HUDEP-2 (cell line): ENCODE data around the gene FGD3.

Source experiments
- DNase-seq, 76 experiments: peaks; one replicate each; lab custom pipeline; 2025; ENCODE audit not compliant: unreplicated experiment in 76 of 76; lab: John Stamatoyannopoulos, UW

FGD3 gene

DNA sequence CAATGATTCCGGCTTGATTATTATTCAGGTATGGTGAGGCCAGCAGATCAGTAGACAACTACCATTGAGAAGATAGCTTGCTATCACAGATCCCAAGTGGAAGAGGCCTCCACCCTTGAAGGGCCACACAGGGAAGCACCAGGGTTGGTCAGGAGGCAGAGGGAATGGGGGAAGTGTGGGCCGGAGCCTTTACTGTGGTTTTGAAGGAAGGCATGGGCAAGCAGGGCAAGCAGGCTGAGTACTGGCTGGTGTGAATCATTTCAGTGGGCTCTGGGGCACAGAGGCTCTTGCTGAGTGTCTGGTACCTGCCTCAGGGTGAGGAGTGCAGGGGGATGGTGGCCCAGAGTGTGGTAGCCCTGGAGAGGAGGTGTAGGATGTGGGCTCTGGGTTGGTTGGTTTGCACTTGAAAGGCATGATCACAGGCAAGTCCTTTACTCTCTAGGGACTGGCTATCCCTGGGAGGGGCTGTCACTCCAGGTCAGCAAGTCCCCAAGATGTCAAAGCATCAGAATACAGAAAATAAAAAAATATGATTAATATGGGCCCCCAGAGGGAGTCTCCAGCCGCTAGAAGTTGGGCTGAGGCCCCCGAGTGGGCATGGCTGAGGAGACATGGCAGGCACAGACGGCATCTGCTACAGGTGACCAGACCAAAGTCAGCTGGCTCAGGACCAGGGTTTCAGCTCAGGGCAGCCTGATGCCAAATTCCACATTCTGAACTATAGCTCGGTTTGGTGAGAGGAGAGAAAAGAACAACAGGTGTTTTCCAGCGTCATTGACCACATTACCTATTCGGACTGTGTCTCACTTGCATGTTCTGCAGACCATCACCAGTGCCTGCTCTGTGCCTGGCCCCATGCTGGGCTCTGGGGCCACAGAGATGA, 101.5 kb downstream of the FGD3 start:
- no peak for DNase-seq

DNA sequence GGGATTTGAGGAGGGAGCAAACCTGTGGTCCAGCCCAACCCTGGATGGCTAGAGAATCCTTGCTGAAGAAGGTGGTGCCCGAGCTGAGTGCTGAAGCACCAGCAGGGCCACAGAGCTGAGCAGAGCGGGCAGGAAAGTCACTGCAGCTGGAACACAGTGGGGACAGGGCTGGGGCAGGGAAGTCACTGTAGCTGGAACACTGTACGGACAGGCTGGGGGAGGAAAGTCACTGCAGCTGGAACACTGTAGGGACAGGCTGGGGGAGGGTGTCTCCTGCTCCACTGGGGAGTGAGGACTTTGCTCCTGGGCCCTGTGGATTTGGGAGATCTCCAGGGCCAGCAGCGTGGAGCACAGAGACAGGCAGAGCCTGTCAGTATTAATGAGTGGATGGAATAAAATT, 102.2 kb downstream of the FGD3 start:
- DNase-seq, result no peak

DNA sequence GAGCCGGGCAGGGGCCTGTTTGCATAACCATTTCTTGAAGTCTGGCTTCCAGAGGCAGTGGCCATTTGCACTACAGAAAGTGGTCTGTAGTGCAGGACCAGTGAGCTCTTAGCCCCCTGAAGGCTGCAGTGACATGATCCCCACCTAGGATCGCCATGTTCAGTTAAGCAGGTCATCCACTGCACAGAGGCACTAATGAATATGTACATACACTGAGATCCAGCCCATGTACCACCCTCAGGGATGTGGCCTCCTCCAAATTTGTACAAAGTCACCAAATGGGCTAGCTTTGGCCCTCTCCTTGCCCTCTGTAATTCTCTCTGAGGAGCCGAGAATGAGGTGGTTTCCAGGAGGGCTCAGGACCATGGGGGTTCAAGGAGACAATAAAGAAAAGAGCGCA, 102.9 kb downstream of the FGD3 start:
- no peak for DNase-seq

DNA sequence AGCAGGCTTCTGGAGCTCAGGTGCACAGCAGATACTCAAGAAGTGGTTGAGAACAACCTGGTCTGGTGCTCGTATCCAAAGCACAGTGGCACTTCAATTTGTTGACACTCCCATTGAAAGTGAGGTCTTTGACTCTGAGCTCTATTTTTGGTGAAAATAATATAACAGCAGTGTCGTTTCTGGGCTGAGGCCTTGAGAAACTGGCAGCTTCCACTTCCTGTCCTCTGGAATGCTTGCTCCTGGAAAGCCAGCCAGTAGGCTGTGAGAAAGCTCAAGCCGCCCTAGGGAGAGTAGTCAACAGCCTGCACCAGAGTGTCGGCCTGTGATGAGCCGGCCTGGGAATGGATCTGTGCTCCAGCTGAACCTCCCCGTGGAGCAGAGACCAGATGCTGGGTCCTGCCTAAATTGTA, 104.4 kb downstream of the FGD3 start:
- no peak for DNase-seq

DNA sequence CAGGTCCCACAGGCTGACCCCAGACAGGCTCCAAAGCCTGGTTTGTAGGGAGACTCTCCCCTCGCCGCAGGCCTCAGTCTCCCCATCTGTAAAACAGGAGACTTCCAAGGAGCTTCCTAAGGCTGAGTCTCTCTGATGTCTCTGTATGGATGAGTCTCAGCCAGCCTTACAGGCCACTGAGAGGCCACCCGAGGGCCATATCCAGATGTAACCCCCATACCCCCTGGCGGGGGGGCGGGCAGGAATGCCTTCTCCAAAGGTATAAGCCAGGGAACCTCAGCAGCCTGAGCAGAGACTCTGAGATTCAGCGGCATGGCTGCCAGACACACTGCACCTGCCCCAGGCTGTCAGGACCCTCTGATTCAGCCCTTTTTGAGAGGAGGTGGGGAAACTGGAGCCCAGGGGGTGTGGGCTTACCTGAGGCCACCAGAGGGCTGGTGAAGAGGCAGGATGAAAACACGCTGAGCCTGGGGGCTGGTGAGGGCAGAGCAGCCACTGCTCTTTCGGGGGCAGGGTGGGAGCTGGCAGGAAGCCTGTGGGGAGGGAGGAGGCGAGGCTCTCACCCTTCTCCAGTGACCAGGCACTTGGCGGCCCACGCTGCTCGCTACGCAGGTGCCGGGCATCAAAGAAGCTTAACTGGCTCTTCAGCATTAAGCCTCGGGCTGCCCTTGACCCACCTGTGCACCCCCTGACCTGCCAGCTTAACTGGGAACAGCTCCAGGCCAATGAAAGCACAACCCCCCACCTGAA, 105.6 kb downstream of the FGD3 start:
- no peak for DNase-seq

DNA sequence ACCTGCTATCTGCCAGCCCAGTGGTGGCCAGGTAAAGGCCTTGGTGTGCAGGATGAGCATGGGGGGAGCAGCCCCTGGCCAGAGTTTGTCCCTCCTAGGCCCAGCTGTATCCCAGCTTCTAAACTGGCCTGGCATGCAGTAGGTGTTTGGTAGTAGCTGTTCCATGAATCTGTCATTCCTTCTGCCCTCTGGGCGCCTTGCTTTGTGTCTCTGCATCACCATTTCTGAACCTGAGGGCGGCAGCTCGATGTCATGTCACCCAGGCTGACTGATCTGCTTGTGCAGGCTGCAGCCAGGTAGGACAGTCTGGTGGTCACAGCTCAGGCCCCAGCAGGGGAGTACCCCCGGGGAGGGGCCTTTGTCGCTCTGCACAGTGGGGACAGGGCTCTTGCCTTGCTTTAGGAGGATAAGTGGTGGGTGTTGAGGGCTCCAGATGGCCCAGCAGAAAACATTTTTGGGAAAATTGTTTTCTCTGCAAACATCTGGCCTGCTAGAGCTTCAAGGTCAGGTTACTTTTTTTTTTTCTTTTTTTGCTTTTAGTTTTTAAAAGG, 106.5 kb downstream of the FGD3 start:
- no peak for DNase-seq

DNA sequence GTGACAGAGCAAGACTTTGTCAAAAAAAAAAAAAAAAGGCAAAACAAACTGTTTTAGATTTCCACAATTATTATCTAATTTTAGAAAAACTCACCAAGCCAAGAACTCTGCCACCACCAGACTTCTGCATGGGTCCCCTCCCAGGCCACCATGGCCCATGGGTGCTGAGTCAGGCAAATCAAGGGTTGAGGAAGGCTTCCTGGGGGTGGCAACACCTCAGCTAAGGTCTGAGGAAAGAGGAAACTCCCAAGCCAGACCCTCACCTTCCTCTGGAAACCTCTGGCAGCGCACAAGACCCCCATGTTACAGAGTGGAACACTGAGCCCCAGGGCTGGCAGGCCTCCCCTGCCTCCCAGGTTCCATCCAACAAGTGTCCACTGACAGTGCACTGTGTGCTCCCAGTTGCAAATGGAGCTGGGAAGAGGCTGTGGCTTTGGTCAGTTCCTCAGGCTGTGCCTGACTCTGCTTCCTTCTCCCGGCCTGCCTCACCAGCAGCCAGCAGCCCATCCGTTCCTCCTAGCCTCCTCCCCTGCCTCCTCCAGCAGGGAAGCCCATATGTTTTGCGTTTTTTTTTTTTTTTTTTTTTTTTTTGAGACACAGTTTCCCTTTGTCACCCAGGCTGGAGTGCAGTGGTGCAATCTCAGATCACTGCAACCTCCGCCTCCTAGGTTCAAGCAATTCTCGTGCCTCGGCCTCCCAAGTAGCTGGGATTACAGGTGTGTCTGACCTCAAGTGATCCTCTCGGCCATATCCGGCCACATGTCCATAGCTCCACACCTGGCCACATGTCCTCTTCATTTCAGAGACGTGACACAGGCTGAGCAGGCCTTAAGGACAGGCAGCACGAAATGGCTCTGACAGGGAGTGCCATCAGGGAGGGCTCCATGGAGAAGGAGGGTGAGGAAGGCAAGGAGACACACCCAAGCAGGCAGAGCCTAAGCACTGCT, 107.7 kb downstream of the FGD3 start:
- DNase-seq, result no peak

DNA sequence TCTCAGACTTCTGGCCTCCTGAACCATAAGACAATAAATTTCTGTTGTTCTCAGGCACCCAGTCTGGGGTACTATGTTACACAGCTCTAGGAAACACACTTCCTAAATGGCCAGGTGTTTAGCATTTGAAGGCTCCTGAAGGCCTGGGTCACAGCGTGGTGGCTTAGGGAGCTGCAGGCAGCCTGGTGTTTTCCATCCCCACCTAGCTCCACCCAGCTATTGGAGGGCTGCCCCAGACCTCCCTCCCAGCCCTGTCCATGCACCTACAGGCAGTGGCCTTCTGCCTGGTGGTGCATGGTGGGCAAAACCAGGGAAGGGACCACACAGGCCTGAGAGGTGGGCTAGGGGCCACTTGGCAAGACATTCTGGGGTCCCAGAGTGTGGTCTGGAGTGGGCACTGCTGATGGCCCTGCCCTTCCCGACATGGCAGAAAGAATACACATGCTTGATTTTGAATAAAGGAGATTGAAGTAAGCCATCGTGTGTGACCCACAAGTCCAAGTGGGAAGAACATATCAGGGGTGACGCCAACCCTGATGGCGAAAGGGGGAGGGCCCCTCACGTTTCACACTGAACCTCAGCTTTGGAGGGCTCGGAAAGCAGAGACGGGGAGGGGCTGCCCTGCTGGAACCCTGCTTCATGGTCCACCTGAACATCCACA, 109.8 kb downstream of the FGD3 start:
- no peak for DNase-seq

DNA sequence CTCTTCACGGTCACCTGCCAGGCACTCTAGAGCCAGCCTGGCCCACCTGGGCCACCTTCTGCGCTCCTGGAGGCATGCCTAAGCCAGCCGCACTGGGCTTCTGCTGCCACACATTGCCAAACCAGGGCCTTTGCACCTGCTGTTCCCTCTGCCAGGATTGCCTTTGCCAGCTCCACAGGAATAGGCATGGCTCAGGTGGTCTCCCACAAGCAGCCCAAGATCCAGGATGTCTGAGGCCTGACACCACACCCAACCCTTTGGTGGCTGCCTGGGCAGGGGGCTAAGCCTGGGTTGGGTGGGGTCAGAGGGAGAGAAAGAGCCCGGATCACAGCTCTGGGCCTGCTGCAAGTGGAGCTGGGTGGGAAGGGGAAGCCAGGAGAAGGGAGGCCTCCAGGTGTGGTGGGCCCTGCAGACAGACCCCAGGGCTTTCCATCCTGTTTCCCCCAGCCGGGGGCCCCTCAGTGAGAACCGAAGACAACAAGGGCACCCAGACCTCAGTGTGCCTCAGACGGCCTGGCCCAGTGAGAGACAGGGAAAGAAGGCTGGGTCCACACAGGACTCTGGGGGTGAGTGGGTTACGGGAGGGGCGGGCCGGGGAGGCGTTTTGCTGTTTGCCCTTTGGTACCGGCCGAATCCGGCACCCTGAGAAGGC, 110.5 kb downstream of the FGD3 start:
- no peak for DNase-seq

DNA sequence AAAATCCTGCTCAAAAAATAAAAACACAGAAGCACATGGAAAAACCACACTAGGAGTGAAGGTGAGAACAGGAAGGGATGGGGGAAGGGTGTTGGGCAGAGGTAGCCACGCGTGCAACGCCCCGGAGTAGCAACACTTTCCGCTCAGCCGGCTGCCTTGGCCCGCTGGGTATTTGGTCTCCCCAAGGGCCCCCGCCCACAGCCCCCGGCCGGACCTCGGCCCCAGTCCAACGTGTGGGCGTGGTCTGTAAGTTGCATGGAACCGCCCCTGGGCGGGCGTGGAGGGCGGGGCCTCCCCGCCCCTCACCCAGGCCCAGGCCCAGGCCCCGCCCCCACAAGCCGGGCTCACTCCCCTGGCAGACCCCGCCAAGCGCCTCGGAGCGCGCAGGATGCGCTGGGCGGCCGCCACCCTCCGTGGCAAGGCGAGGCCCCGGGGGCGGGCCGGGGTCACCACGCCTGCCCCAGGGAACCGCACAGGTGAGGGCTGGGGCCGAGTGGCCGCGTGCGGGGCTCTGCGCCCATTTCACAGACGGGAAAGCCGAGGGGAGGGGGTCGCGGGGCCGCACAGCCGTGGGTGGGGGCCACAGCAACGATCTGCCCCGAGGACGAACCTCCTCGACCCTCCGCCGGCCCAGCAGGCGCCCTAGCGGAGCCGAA, 111.2 kb downstream of the FGD3 start, which contains the start of gene SUSD3:
Gene SUSD3, plus strand, starts transcription at position 347 of the 656 bp plus-strand sequence. Its CDS starts 42 bp downstream, at position 389.
- DNase-seq, result peak in 5 of 76 experiments; percentile 4 to 14 (median 8)

DNA sequence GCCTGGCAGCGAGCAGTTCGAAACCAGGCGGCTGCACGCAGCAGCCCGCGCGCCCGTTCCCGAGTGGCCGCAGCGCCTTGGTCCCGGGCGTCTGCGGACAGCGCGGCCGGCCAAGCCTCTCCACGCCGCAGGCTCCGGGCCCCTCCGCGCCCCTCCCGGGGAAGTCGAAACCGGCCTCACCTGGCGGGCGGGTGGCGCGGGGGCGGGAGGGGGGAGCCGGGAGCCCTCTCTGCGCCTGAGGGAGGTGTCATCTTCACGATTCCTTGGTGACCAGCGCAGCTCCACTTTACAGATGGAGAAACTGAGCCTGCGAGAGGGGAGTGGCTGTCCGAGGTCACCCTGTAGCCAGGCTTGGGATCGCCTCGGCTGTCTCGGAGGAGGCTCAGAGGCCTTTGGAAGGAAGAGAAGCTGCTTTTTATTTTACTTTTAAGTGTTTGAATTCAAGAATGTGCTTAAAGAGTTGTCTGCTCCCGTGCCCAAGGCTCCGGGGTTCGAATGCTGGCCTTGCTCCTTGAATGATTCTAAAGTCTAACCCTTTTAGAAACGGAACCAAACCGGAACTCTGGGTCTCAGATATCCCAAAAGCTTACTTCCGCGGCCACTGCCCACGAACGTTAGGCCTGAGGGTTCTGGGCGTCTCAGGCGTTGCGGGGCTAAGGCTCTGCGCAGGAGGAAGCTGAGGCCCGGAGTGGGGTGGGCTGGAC, 111.8 kb downstream of the FGD3 start:
- no peak for DNase-seq

DNA sequence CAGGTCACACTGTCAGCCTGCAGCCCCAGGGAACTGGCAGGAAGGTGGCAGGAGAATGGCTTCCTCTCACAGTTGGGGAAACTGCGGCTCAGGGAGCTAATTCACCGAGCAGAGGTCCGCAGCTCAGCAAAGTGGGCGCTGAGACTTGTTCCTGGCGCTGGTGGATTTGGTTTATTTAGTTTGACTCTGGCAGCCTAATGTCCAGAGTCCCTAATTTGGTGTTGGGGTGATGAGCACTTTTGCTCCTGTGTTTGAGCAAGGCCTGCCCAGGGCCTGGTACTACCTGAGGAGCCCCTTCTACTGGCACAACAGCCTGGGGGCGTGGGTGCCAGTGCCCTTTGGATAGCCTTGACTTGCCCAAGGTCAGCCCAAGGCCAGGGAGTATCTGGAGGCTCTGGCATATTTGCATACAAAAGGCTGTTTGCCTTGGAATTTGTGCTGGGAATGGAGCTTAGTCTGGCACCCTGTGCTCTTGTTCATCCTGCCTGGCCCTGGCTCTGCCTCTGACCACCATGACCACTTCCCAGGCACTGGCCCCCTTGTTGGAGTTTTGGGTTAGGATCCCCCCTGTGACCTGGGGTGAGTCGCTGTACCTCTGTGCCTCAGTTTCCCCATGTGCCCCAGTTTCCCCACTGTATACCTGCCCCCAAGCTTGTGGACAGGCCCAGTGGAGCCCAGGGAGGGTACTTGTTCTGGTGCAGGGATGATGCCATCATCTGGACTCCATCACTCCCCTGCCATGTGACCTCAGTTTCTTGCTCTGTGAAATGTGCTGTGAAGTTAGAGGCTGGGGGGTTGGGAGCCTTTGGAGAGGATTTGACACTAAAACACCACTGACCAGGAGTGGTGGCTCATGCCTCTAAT, 112.6 kb downstream of the FGD3 start:
- DNase-seq, result no peak

DNA sequence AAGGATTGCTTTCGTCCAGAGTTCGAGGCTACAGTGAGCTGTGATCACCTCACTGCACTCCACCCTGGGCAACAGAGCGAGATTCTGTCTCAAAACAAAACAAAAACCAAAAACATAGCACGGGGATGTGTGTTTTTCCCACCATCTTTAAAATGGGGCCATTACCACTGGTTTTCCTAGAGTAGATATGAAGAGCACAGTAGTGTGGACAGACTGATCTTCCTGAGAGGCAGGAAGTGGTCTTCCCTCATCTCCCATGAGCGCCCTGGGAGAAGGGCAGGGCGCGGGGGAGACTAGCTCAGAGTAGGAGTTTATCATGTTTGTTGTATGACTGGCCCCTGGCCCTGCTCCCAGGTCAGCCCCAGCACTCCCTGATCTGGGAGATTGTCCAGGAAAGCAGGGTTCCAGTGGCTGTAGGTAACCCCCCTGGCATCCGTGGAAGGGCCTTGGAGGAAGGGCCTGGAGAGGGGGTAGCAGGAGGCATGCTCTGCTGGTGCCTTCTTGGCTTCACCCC, 113.5 kb downstream of the FGD3 start:
- no peak for DNase-seq

DNA sequence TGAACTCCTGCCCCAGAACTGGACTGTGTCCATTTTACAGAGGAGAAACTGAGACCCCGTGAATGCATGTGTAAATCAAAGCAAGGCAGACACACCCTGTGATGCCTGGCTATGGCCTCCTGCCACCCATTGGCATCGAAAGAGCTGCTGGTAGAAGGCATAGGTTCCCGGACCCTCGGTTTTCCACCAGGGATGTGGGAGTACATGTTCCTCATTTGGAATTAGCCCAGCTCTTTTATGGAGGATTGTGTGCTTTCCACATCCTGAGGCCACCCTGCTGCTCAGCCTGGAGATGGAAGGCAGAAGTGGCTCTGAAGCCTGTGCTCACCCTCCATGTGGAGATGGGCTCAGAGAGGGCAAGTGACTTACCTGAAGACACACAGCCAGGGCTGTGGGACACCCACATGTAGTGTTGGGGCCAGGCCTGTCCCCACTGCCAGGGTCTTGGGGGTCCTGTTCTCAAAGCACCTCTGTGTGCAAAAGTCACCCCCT, 114.0 kb downstream of the FGD3 start:
- no peak for DNase-seq

DNA sequence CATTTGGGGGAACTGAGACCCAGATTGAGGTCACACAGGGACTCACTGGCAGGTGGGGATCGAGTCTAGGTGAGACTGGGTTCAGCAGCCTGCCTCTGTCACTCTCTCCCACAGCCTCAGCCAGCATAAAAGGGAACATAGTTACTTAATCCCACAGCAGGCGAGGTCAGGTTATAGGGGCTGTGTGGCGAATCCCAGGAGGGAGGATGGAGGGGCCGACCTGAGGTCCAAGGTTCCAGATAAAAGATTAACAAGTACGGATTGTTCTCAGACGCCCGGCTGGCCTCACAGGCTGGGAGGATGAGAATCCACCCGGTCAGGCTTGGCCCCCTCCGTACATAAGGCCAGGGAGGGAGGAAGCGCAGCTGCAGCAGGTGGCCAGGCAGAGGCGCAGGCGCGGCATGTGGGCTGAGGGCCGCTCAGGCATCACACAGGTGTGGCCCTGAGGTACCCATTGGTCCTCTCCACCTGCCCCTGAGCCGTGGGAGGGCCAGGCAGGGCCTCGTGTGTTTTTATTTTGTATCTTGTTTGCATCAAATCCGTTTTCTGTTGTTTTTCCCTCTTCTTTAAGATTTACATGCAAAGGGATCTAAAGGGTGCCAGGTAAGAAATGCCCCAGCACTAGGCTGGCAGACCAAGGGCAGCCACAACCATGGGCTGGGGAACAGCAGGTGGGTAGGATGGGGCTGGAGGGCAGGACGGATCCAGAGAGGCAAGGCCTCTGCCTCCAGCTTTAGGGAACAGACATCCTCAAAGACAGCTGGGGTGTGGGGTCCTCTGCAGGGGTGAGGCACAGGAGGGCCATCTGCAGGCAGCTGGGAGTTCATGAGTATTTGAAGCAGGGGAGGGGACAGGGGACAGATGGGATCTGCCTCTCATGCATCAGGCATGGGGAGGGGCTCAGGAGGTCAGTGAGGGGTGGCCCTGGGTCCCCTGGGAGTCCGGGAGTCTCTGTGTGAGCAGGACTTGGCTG, 114.8 kb downstream of the FGD3 start:
- no peak for DNase-seq
